Prostate gland (tissue), 2 donors: Measurements from ENCODE around the gene MDGA2. TPM values are rescaled to one million over a fixed set of nuclear protein-coding genes. Genes with fewer than 3 reads are reported as not detected.
"Not testable (repeated sequence)": the region's sequence is repeated elsewhere in the genome, so short reads cannot be mapped to it uniquely, and the experiment has no call there.

ENCODE experiments used
- DNase-seq: peaks from one replicate; pipeline ENCODE4 v3.0.0-alpha.2; 2019; ENCODE audit warnings: low spot score
- H3K27ac ChIP-seq, 2 donors: fragments of 200-600 bp; sonication (generic); 2 replicates each; pipeline ENCODE4 v1.5.1; 2017 to 2019
- H3K27me3 ChIP-seq: fragments of 200-600 bp; sonication (generic); replicated peaks from 2 replicates; pipeline ENCODE4 v1.5.1; 2019; ENCODE audit not compliant: insufficient read depth
- H3K36me3 ChIP-seq, 2 donors: fragments of 200-600 bp; sonication (generic); 1 replicate in 1 of 2; 2 replicates in 1 of 2; pipeline versions ENCODE4 v1.5.1 to v1.8.1; 2017 to 2019
- H3K4me1 ChIP-seq: fragments of 200-600 bp; sonication (generic); replicated peaks from 2 replicates; pipeline ENCODE4 v1.5.1; 2019
- H3K4me3 ChIP-seq, 2 donors: fragments of 200-600 bp; sonication (generic); 2 replicates each; pipeline ENCODE4 v1.5.1; 2017 to 2019
- H3K9me3 ChIP-seq: fragments of 200-600 bp; sonication (generic); 2 replicates; pipeline ENCODE4 v1.5.1; 2017
- POLR2A ChIP-seq: fragments of 450-650 bp; IDR thresholded peaks from one replicate; pipeline ENCODE4 v1.6.1; 2016; ENCODE audit warnings: antibody characterized with exemption, mild to moderate bottlenecking
- POLR2AphosphoS5 ChIP-seq: sonication (generic); formaldehyde crosslinking; IDR thresholded peaks from one replicate; pipeline ENCODE4 v1.6.1; 2017; ENCODE audit warnings: antibody characterized with exemption
- WGBS: methylation state at CpG from one replicate; pipeline ENCODE4 v1.1.5; 2018; 5-methylcytosine and 5-hydroxymethylcytosine counted together
- intact Hi-C: fragments of 100-400 bp; cut with DNase I; formaldehyde crosslinking; loops from one replicate; pipeline ENCODE4 v1.14.2; 2022
- total RNA-seq, 2 donors: library from RNA; depleted of rRNA; stranded (reverse); fragments of >200 nt; gene quantifications; one replicate each; pipeline ENCODE4 v1.1.0, GENCODE V29; 2016
- TF ChIP-seq, protein P1 (sequence below), 4 experiments: fragments of 200-600 bp in 2 of 4; fragments of 450-650 bp in 2 of 4; sonication (generic) in 2 of 4; IDR thresholded peaks; 1 replicate in 3 of 4; 2 replicates in 1 of 4; pipeline ENCODE4 v1.5.1; 2016 to 2019; ENCODE audit warnings: antibody characterized with exemption in 4 of 4, mild to moderate bottlenecking in 2 of 4, moderate library complexity in 2 of 4

MDGA2 gene
- total RNA-seq, 2 donors from 2014 or later: 2.1 TPM; not detected in 1

- TF ChIP-seq POLR2AphosphoS5 (no peak), POLR2A (no peak)
- TF ChIP-seq, protein P1, sequence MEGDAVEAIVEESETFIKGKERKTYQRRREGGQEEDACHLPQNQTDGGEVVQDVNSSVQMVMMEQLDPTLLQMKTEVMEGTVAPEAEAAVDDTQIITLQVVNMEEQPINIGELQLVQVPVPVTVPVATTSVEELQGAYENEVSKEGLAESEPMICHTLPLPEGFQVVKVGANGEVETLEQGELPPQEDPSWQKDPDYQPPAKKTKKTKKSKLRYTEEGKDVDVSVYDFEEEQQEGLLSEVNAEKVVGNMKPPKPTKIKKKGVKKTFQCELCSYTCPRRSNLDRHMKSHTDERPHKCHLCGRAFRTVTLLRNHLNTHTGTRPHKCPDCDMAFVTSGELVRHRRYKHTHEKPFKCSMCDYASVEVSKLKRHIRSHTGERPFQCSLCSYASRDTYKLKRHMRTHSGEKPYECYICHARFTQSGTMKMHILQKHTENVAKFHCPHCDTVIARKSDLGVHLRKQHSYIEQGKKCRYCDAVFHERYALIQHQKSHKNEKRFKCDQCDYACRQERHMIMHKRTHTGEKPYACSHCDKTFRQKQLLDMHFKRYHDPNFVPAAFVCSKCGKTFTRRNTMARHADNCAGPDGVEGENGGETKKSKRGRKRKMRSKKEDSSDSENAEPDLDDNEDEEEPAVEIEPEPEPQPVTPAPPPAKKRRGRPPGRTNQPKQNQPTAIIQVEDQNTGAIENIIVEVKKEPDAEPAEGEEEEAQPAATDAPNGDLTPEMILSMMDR (IDR thresholded peaks at IDR 0.05): no peak
- WGBS: 88% methylated on average over 2 of the region's 2 CpGs
Measured at GRCh38 chr14:47302121-47302520, 373.3 kb downstream of the MDGA2 start.

GRCh38 chr14:47300796-47301195 lies 374.6 kb downstream of the MDGA2 start:
- intact Hi-C loops: no loop called here

More at GRCh38 chr14:47302121-47302520, 373.3 kb downstream of the MDGA2 start:
- Histone ChIP-seq H3K4me1 (no peaks in the 10 kb centered on the region), H3K27me3 (no peaks in the 10 kb centered on the region), H3K27ac (no peak overlapping the region), H3K9me3 (no peaks in the 10 kb centered on the region), H3K36me3 (no peaks in the 10 kb centered on the region), H3K4me3 (no peak overlapping the region)
- intact Hi-C loops: no loop called here
- no peak for DNase-seq

DNA sequence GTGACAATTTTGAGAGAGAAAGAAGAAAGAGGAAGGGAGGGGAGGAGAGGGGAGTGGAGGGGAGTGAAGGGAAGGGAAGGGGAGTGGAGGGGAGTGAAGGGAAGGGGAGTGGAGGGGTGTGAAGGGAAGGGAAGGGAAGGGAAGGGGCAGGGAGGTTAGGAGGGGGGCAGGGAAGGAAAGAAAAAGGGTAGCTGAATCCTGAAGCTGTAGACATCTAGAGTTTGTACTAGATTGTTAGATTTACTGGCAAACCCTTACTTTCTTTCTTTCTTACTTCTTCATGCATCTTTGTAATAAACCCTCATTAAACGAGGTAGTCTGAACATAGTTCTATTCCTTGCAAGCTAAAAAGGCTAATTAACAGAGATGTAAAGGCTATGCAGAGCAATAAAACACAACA lies 378.0 kb downstream of the MDGA2 start:
- intact Hi-C loops: no loop called here
- Histone ChIP-seq H3K27ac (no peak overlapping the region), H3K36me3 (no peaks in the 10 kb centered on the region), H3K27me3 (no peaks in the 10 kb centered on the region), H3K9me3 (no peaks in the 10 kb centered on the region), H3K4me3 (no peak overlapping the region), H3K4me1 (no peaks in the 10 kb centered on the region)
- TF ChIP-seq POLR2AphosphoS5 (no peak), POLR2A (no peak)
- TF ChIP-seq, protein P1 (IDR thresholded peaks at IDR 0.05): no peak
- WGBS: 64% methylated on average over 1 of the region's 1 CpG
- DNase-seq: no peak

More at GRCh38 chr14:47300796-47301195, 374.6 kb downstream of the MDGA2 start:
- H3K36me3 ChIP-seq: no peaks in the 10 kb centered on the region
- no peaks in the 10 kb centered on the region for H3K4me1 ChIP-seq
- no peaks in the 10 kb centered on the region for H3K9me3 ChIP-seq
- TF ChIP-seq, protein P1 (IDR thresholded peaks at IDR 0.05): no peak
- no peak for TF ChIP-seq POLR2A
- H3K4me3 ChIP-seq: no peak overlapping the region
- 25% methylated on average over 3 of the region's 3 CpGs for WGBS
- H3K27me3 ChIP-seq: no peaks in the 10 kb centered on the region
- no peak overlapping the region for H3K27ac ChIP-seq
- DNase-seq: no peak

DNA sequence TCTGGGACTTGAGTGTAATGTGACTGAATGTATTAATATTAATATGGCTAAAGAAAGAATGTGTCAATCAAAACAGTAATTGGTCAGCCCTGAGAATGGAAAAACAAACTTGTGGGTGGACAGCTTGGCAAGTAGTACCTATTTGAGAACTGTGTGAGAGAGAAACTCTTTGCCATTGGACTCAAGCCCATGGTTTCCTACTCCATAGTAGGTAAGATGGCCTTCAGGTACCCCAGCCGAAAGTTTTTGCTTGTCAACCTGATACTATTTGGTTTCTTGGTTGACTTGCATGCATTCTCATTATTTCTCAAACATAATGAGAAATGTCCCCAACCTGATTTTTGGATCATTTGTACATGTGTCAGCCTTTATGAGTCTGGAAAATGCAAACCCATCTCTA lies 391.1 kb downstream of the MDGA2 start:
- intact Hi-C loops: no loop called here
- TF ChIP-seq POLR2AphosphoS5: no peak
- TF ChIP-seq POLR2A: no peak
- TF ChIP-seq, protein P1 (IDR thresholded peaks at IDR 0.05): no peak
- H3K4me3 ChIP-seq: no peak overlapping the region
- no peaks in the 10 kb centered on the region for H3K4me1 ChIP-seq
- 88% methylated on average over 1 of the region's 1 CpG for WGBS
- no peaks in the 10 kb centered on the region for H3K9me3 ChIP-seq
- H3K27ac ChIP-seq: no peak overlapping the region
- no peaks in the 10 kb centered on the region for H3K27me3 ChIP-seq
- no peak for DNase-seq
- no peaks in the 10 kb centered on the region for H3K36me3 ChIP-seq

- H3K4me1 ChIP-seq, intact Hi-C loops, DNase-seq, H3K36me3 ChIP-seq, H3K27me3 ChIP-seq, H3K9me3 ChIP-seq, H3K27ac ChIP-seq, H3K4me3 ChIP-seq: not testable (repeated sequence)
- WGBS: 92% methylated on average over 16 of the region's 16 CpGs
Measured at GRCh38 chr14:47281761-47282160, 393.6 kb downstream of the MDGA2 start.
